HCT116 (cell line): ENCODE data around the gene MRPL39. TPM values are rescaled to one million over a fixed set of nuclear protein-coding genes. Genes with fewer than 3 reads are reported as not detected.

Source experiments
- ATAC-seq: fragments of 200-7000 bp; cut with Tn5 transposase; 2 replicates; pipeline ENCODE4 v1.9.1; 2020; ENCODE audit warnings: mild to moderate bottlenecking, moderate library complexity
- BruUV-seq: library from RNA; stranded (reverse); fragments of 400-500 nt; replicated peaks from 2 replicates; lab custom pipeline; 2021; lab: Mats Ljungman, UMichigan
- CTCF ChIA-PET: fragments of 300-600 bp; sonication (Branson Sonifier 250); formaldehyde crosslinking; loops from one replicate; lab custom pipeline; 2021; ENCODE audit warnings: antibody characterized with exemption; lab: Charles Lee
- POLR2A ChIA-PET: fragments of 300-600, 350-600 bp; sonication (Branson Sonifier 250); formaldehyde crosslinking; loops from one replicate; lab custom pipeline; 2021; ENCODE audit warnings: antibody characterized with exemption; lab: Charles Lee
- RAD21 ChIA-PET, 2 experiments: fragments of 300-600 bp; sonication (Branson Sonifier 250); formaldehyde crosslinking; loops; one replicate each; lab custom pipeline; 2023; ENCODE audit warnings: low total read pairs in 2 of 2; ENCODE audit not compliant: uncharacterized antibody in 2 of 2, unreplicated experiment in 2 of 2, low non-redundant PET in 1 of 2; lab: Charles Lee
- DNase-seq: peaks from one replicate; pipeline ENCODE4 v3.0.0-alpha.2; 2010; ENCODE audit warnings: low read depth, low spot score
- H2AFZ ChIP-seq: fragments of 200-600 bp; shearing (Covaris generic), sonication (generic); 2 replicates; pipeline ENCODE4 v1.6.1; 2017; ENCODE audit warnings: low read depth, mixed run types, mixed read lengths, antibody characterized with exemption, low read length; ENCODE audit not compliant: poor library complexity, severe bottlenecking
- H3K27ac ChIP-seq: 2 replicates; pipeline ENCODE4 v1.5.1; 2012; ENCODE audit warnings: low read depth, low read length
- H3K27me3 ChIP-seq: fragments of 200-600 bp; sonication (generic); 2 replicates; pipeline ENCODE4 v1.6.1; 2016; ENCODE audit warnings: mixed run types, low read length, mixed read lengths; ENCODE audit not compliant: insufficient read depth
- H3K36me3 ChIP-seq, 2 experiments: fragments of 200-500 bp in 1 of 2; fragments of 200-600 bp in 1 of 2; sonication (Bioruptor generic) in 1 of 2; sonication (generic) in 1 of 2; 2 replicates each; pipeline versions ENCODE4 v1.5.1 to v1.6.1; 2014 to 2016; ENCODE audit warnings: low read length in 2 of 2, inconsistent platforms in 1 of 2, mixed read lengths in 1 of 2, mixed run types in 1 of 2; ENCODE audit not compliant: insufficient read depth in 2 of 2, control insufficient read depth in 1 of 2
- H3K4me1 ChIP-seq, 2 experiments: fragments of 200-600 bp in 1 of 2; sonication (generic) in 1 of 2; 2 replicates each; pipeline versions ENCODE4 v1.5.1 to v1.6.1; 2012 to 2017; ENCODE audit warnings: low read length in 2 of 2, inconsistent platforms in 1 of 2, mild to moderate bottlenecking in 1 of 2, mixed read lengths in 1 of 2, mixed run types in 1 of 2, moderate library complexity in 1 of 2; ENCODE audit not compliant: insufficient read depth in 2 of 2, control insufficient read depth in 1 of 2
- H3K4me2 ChIP-seq: fragments of 200-600 bp; sonication (generic); 2 replicates; pipeline ENCODE4 v1.6.1; 2017; ENCODE audit warnings: mixed run types, low read length, mixed read lengths
- H3K4me3 ChIP-seq, 2 experiments: fragments of 200-600 bp in 1 of 2; sonication (generic) in 1 of 2; replicated peaks in 1 of 2; 2 replicates each; pipeline ENCODE4 v1.5.1; 2011 to 2016; ENCODE audit warnings: low read length in 2 of 2, control low read depth in 1 of 2, low read depth in 1 of 2, mild to moderate bottlenecking in 1 of 2, mixed read lengths in 1 of 2, mixed run types in 1 of 2
- H3K79me2 ChIP-seq: fragments of 200-600 bp; sonication (generic); 2 replicates; pipeline ENCODE4 v1.6.1; 2017; ENCODE audit warnings: mild to moderate bottlenecking, mixed run types, low read length, moderate library complexity, mixed read lengths; ENCODE audit not compliant: insufficient read depth
- H3K9ac ChIP-seq: fragments of 200-600 bp; sonication (generic); 2 replicates; pipeline ENCODE4 v1.6.1; 2016; ENCODE audit warnings: low read length, mixed read lengths
- H3K9me2 ChIP-seq: fragments of 200-600 bp; sonication (generic), shearing (Covaris generic); 2 replicates; pipeline ENCODE4 v1.6.1; 2017; ENCODE audit warnings: mixed run types, mild to moderate bottlenecking, moderate library complexity; ENCODE audit not compliant: insufficient read depth
- H3K9me3 ChIP-seq, 2 experiments: fragments of 200-500 bp in 1 of 2; fragments of 200-600 bp in 1 of 2; sonication (Bioruptor generic) in 1 of 2; sonication (generic) in 1 of 2; 2 replicates each; pipeline ENCODE4 v1.6.1; 2014 to 2017; ENCODE audit warnings: low read length in 2 of 2, mixed read lengths in 2 of 2, inconsistent platforms in 1 of 2, low read depth in 1 of 2, mild to moderate bottlenecking in 1 of 2, mixed run types in 1 of 2, moderate library complexity in 1 of 2; ENCODE audit not compliant: control insufficient read depth in 1 of 2, insufficient read depth in 1 of 2
- H4K20me1 ChIP-seq: fragments of 200-600 bp; sonication (generic), shearing (Covaris generic); 2 replicates; pipeline ENCODE4 v1.6.1; 2017; ENCODE audit warnings: mixed run types, mild to moderate bottlenecking, moderate library complexity; ENCODE audit not compliant: insufficient read depth
- EGR1 ChIP-seq: IDR thresholded peaks from 2 replicates; pipeline ENCODE4 v1.6.1; 2012; ENCODE audit warnings: low read depth
- EZH2 ChIP-seq: fragments of 200-600 bp; sonication (generic); IDR thresholded peaks from 2 replicates; pipeline ENCODE4 v1.6.1; 2017; ENCODE audit warnings: antibody characterized with exemption, mixed run types
- JUND ChIP-seq: IDR thresholded peaks from 2 replicates; pipeline ENCODE4 v1.6.1; 2012
- SP1 ChIP-seq: IDR thresholded peaks from 2 replicates; pipeline ENCODE4 v1.6.1; 2012; ENCODE audit warnings: low read depth
- TCF7L2 ChIP-seq: IDR thresholded peaks from 2 replicates; pipeline ENCODE4 v1.7.0; 2011; ENCODE audit warnings: borderline replicate concordance, inconsistent platforms; ENCODE audit not compliant: insufficient read depth, insufficient read length; ENCODE audit errors: extremely low read depth
- YY1 ChIP-seq: IDR thresholded peaks from 2 replicates; pipeline ENCODE4 v1.6.1; 2011; ENCODE audit warnings: low read length, low read depth, moderate library complexity, mild to moderate bottlenecking; ENCODE audit not compliant: insufficient replicate concordance; ENCODE audit errors: extremely low read depth
- intact Hi-C: fragments of 100-400 bp; cut with micrococcal nuclease; formaldehyde crosslinking; loops from 2 replicates; pipeline ENCODE4 v1.10.0; 2022
- total RNA-seq: library from RNA; stranded (reverse); gene quantifications from one replicate; pipeline ENCODE4 v1.2.1, GENCODE V29; 2021; ENCODE audit not compliant: unreplicated experiment
- TF ChIP-seq, protein P1 (sequence below): IDR thresholded peaks from 2 replicates; pipeline ENCODE4 v1.6.1; 2012
- TF ChIP-seq, protein P2 (sequence below), 3 experiments: fragments of 200-600 bp in 1 of 3; sonication (generic) in 1 of 3; IDR thresholded peaks in 2 of 3; conservative IDR thresholded peaks in 1 of 3; 2 replicates each; pipeline ENCODE4 v1.5.1; 2012 to 2017; ENCODE audit warnings: low read depth in 2 of 3, low read length in 2 of 3, antibody characterized with exemption in 1 of 3, borderline replicate concordance in 1 of 3, control low read depth in 1 of 3, mild to moderate bottlenecking in 1 of 3, mixed read lengths in 1 of 3, mixed run types in 1 of 3, moderate library complexity in 1 of 3; ENCODE audit not compliant: insufficient read depth in 1 of 3

Gene MRPL39
- total RNA-seq, 1 experiment from 2014 or later, result 41.1 TPM

DNA sequence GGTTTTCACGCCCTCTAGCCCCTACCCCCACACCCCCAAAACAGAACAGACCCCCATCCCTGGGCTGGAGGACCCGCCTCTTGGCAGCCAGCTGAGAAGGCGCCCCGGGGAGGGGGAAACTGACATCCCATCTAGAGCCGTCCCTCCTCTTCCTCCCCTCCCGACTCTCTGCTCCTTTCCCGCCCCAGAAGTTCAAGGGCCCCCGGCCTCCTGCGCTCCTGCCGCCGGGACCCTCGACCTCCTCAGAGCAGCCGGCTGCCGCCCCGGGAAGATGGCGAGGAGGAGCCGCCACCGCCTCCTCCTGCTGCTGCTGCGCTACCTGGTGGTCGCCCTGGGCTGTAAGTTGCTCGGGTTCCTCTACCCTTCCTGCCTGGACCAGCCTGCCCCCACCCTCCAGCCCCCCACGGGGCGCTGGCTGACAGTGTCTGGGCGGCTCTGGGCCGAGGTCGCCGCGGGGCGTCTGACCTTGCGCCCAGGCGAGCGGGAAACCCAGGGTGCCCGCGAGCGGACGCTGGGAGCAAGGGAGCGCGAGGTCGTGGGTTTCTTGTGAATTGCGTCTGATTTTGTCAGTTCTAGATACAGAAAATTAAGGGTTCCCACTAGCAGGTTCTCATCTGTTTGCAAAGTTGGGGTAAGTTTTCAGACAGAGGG lies 32.4 kb upstream of the MRPL39 start:
- H3K4me3 ChIP-seq, result no peak overlapping the region
- no peak overlapping the region for H3K9ac ChIP-seq
- no peak for ATAC-seq
- intact Hi-C loops, result no loop called here
- no TSS peak for BruUV-seq
- no peaks in the 10 kb centered on the region for H3K36me3 ChIP-seq
- no peak overlapping the region for H2AFZ ChIP-seq
- ChIA-PET RAD21 (no interaction called here), CTCF (no interaction called here), POLR2A (no interaction called here)
- peaks cover 4% of the 10 kb centered on the region; the same call in 1 of the 2 replicates for H3K27me3 ChIP-seq
- H3K27ac ChIP-seq, result no peak overlapping the region
- H3K4me1 ChIP-seq, result no peaks in the 10 kb centered on the region
- no peak for DNase-seq
- H4K20me1 ChIP-seq, result no peaks in the 10 kb centered on the region
- H3K79me2 ChIP-seq, result no peaks in the 10 kb centered on the region
- no peaks in the 10 kb centered on the region for H3K9me2 ChIP-seq
- TF ChIP-seq EGR1, result no peak
- TF ChIP-seq EZH2, result no peak
- no peaks in the 10 kb centered on the region for H3K9me3 ChIP-seq
- H3K4me2 ChIP-seq, result no peak overlapping the region

DNA sequence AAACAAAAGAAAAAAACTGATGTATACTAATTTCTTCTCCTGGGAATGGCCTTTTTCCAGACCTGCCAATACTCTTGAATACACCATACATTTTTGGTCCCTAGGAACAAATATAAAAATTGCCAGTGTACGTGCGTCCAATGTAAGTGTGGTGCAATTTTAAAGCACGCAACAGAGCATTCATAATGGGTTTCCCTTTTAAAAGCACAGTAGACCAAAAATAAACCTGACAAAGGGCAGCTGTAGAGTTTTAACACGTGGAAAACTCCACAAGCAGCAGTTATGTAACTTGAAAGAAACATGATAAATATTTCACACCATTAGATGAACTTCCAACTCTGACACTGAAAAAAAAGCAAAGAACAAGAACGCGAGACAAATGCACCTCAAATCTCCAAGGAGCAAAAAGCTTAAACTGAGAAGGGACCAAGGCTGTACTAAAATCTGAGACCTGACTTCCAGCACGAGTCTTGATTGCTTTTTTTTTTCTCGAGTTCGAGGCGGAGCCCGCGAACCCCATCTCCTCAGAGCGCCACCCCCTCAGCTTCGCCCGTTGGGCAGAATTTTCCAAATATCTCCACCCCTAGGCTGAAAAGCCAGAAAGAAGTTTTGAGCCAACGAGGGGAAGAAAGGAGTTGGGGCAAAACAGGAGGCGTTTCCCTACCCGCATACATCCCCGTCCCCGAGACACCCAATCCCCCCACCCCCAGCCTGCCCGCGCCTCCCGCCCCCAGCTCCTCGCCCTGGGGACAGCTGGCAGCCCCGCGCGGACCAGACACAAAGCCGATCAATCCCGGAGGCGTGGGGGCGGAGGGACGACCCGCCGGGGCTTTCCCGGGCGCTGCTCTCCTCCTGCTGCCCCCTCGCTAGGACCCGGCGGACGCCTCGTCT lies 31.6 kb upstream of the MRPL39 start, which contains the start of gene JAM2:
JAM2 (plus strand) TSS at position 599 of the 891 bp plus-strand sequence. CDS start 564 bp downstream, outside the sequence.
- RAD21 ChIA-PET, result no interaction called here
- Histone ChIP-seq H3K79me2 (no peaks in the 10 kb centered on the region), H3K4me2 (no peak within 1 kb of the TSS), H2AFZ (no peak within 1 kb of the TSS), H4K20me1 (no peaks in the 10 kb centered on the region), H3K36me3 (no peaks in the 10 kb centered on the region), H3K9ac (no peak within 1 kb of the TSS)
- DNase-seq (no peak), ATAC-seq (no peak)
- POLR2A ChIA-PET, result no interaction called here
- TF ChIP-seq, protein P1, sequence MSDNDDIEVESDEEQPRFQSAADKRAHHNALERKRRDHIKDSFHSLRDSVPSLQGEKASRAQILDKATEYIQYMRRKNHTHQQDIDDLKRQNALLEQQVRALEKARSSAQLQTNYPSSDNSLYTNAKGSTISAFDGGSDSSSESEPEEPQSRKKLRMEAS, result no peak
- TF ChIP-seq YY1, result no peak
- TF ChIP-seq, protein P2, sequence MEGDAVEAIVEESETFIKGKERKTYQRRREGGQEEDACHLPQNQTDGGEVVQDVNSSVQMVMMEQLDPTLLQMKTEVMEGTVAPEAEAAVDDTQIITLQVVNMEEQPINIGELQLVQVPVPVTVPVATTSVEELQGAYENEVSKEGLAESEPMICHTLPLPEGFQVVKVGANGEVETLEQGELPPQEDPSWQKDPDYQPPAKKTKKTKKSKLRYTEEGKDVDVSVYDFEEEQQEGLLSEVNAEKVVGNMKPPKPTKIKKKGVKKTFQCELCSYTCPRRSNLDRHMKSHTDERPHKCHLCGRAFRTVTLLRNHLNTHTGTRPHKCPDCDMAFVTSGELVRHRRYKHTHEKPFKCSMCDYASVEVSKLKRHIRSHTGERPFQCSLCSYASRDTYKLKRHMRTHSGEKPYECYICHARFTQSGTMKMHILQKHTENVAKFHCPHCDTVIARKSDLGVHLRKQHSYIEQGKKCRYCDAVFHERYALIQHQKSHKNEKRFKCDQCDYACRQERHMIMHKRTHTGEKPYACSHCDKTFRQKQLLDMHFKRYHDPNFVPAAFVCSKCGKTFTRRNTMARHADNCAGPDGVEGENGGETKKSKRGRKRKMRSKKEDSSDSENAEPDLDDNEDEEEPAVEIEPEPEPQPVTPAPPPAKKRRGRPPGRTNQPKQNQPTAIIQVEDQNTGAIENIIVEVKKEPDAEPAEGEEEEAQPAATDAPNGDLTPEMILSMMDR (IDR thresholded peaks at IDR 0.05 in 2 of 3, conservative IDR thresholded peaks at IDR 0.05 in 1 of 3; ENCODE audit: borderline replicate concordance in 1 of 3, insufficient read depth in 1 of 3, low read depth in 2 of 3, low read length in 2 of 3), result no peak
- no peak for TF ChIP-seq SP1
- no peak for TF ChIP-seq JUND
- TF ChIP-seq TCF7L2, result no peak
- TF ChIP-seq EZH2, result no peak
- TF ChIP-seq EGR1, result no peak
- TF ChIP-seq, all 23 proteins: peak for 0
- H3K9me3 ChIP-seq, result no peaks in the 10 kb centered on the region
- BruUV-seq, result no TSS peak
- no peak within 1 kb of the TSS for H3K27ac ChIP-seq
- no peaks in the 10 kb centered on the region for H3K9me2 ChIP-seq
- CTCF ChIA-PET, result no interaction called here
- no peak within 1 kb of the TSS for H3K4me3 ChIP-seq
- no peaks in the 10 kb centered on the region for H3K4me1 ChIP-seq
- intact Hi-C loops, result no loop called here
- H3K27me3 ChIP-seq, result peaks cover 4% of the 10 kb centered on the region
